Adrenal gland (tissue), 12 donors: ENCODE data around the gene MSLN. TPM values are rescaled to one million over a fixed set of nuclear protein-coding genes. Genes with fewer than 3 reads are reported as not detected.
"Not testable (repeated sequence)": the region's sequence is repeated elsewhere in the genome, so short reads cannot be mapped to it uniquely, and the experiment has no call there.

Experiments used
- DNase-seq, 7 donors: peaks; one replicate each; pipeline ENCODE4 v3.0.0-alpha.2; 2019 to 2020
- H3K27ac ChIP-seq, 5 donors: fragments of 200-600 bp; sonication (generic) in 4 of 5; 1 replicate in 3 of 5; 2 replicates in 2 of 5; pipeline versions ENCODE4 v1.5.1 to v1.8.0; 2016 to 2020; ENCODE audit warnings: mild to moderate bottlenecking in 1 of 5
- H3K27me3 ChIP-seq: fragments of 200-600 bp; 2 replicates; pipeline ENCODE4 v1.8.0; 2021
- H3K36me3 ChIP-seq, 2 donors: fragments of 200-600 bp; replicated peaks in 1 of 2; 1 replicate in 1 of 2; 2 replicates in 1 of 2; pipeline versions ENCODE4 v1.5.1 to v1.8.0; 2018 to 2022
- H3K4me1 ChIP-seq, 2 donors: fragments of 200-600 bp; replicated peaks in 1 of 2; 1 replicate in 1 of 2; 2 replicates in 1 of 2; pipeline versions ENCODE4 v1.5.1 to v1.8.0; 2018 to 2021
- H3K4me3 ChIP-seq, 4 donors: fragments of 200-600 bp; sonication (generic) in 3 of 4; one replicate each; pipeline ENCODE4 v1.5.1; 2016 to 2018
- H3K9me3 ChIP-seq, 3 donors: fragments of 200-600 bp; sonication (generic) in 1 of 3; replicated peaks in 1 of 3; 1 replicate in 2 of 3; 2 replicates in 1 of 3; pipeline versions ENCODE4 v1.5.1 to v1.8.0; 2016 to 2021
- POLR2A ChIP-seq, 2 donors: fragments of 450-650 bp; IDR thresholded peaks; one replicate each; pipeline ENCODE4 v1.6.1; 2017; ENCODE audit warnings: antibody characterized with exemption in 2 of 2, mild to moderate bottlenecking in 2 of 2, moderate library complexity in 1 of 2
- WGBS, 4 donors: extraction: QIAGEN DNeasy Blood & Tissue Kit in 2 of 4; methylation state at CpG; one replicate each; pipeline versions ENCODE4 v1.1.5 to v1.1.7; 2013 to 2017; 5-methylcytosine and 5-hydroxymethylcytosine counted together
- intact Hi-C, 2 donors: fragments of 100-400 bp; cut with DNase I; formaldehyde crosslinking; loops; one replicate each; pipeline versions ENCODE4 v1.14.1 to v1.15.0; 2022 to 2023
- polyA plus RNA-seq, 3 donors: library from polyadenylated mRNA; stranded (reverse); fragments of 200-250 nt in 2 of 3; fragments of 350-450 nt in 1 of 3; fragmentation: Illumina TruSeq in 1 of 3; extraction: RNeasy Lipid Tissue Mini Kit (QIAGEN cat#74804) in 1 of 3; gene quantifications; one replicate each; pipeline ENCODE4 v1.2.3, GENCODE V29; 2013 to 2014
- total RNA-seq, 9 donors: library from RNA; depleted of rRNA in 4 of 9; stranded (reverse); fragments of >200 nt in 4 of 9; fragments of 120-200 nt in 1 of 9; fragmentation: NEBNext Ultra II Directional in 1 of 9; extraction: Animal tissue kit (Norgen Biotek cat#: 25700) in 1 of 9; gene quantifications; one replicate each; pipeline versions ENCODE4 v1.1.0 to v1.2.4, GENCODE V29; 2013 to 2023
- TF ChIP-seq, protein P1 (sequence below), 6 experiments: fragments of 450-650 bp in 4 of 6; fragments of 200-600 bp in 2 of 6; sonication (generic) in 1 of 6; IDR thresholded peaks; 1 replicate in 5 of 6; 2 replicates in 1 of 6; pipeline versions ENCODE4 v1.5.1 to v1.8.0; 2016 to 2021; ENCODE audit warnings: antibody characterized with exemption in 6 of 6, mild to moderate bottlenecking in 2 of 6, moderate library complexity in 1 of 6
- donor health status: healthy with polysubstance abuse.
- donor health status: Bipolar disorder and iron deficiency.
- donor health status: DM: yes; HTN: yes; CAD: no.
- donor health status: DM: no; HTN: no; CAD: no.
- donor health status: DM: no; HTN: no; CAD: no.
- donor health status: DM: yes; HTN: yes; CAD: no.

The MSLN gene
- total and polyA plus RNA-seq, 12 donors: 0.13 to 0.46 (median 0.30) TPM; not detected in 8

DNA sequence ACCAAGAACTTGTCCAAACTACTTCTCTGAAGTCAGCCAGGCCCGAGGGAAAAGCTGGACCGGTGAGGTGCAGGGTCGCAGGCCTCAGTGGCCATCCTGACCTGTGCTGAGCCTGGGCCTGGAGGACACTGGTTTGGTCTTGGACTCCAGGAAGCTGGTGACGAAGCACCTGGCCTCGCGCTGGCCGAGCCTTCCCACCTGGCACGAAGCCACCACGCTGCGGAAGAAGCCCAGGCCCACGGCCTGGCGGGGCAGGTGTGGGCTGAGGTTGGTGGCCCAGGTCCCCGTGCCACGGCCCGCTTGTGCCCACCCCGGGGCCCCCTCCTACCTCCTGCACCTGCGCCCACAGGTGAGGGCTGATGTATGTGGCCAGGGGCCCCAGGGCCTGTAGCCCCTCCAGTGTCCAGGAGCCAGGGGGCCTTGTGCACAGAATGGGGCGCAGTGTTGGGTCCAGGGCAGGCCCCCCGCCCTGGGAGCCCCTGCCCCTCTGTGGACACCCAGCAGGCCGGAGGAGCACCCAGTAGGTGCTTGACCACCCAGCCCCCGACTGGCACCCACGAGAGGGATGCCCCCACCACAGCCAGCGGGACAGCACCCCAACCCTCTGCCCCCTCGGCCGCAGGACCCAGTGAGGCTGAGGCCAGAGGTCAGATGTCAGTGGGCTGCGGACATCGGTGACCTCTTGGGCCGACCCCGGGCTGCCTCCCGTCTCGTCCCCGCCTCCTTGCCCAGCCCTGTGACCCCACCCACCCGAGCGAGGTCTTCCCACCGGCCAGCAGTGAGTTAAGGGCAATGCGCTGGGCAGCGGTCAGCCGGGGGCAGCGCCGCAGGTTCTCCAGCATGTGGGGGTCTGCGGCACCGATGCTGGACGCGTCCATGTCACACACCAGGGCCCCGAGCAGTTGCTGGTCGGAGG, 13.8 kb downstream of the MSLN start:
- DNase-seq: no peak
- intact Hi-C loops: no loop called here
- TF ChIP-seq, protein P1, sequence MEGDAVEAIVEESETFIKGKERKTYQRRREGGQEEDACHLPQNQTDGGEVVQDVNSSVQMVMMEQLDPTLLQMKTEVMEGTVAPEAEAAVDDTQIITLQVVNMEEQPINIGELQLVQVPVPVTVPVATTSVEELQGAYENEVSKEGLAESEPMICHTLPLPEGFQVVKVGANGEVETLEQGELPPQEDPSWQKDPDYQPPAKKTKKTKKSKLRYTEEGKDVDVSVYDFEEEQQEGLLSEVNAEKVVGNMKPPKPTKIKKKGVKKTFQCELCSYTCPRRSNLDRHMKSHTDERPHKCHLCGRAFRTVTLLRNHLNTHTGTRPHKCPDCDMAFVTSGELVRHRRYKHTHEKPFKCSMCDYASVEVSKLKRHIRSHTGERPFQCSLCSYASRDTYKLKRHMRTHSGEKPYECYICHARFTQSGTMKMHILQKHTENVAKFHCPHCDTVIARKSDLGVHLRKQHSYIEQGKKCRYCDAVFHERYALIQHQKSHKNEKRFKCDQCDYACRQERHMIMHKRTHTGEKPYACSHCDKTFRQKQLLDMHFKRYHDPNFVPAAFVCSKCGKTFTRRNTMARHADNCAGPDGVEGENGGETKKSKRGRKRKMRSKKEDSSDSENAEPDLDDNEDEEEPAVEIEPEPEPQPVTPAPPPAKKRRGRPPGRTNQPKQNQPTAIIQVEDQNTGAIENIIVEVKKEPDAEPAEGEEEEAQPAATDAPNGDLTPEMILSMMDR (IDR thresholded peaks at IDR 0.05): no peak
- TF ChIP-seq POLR2A (IDR thresholded peaks at IDR 0.05): no peak
- Histone ChIP-seq H3K36me3 (no peaks in the 10 kb centered on the region), H3K4me3 (no peak overlapping the region), H3K4me1 (no peaks in the 10 kb centered on the region), H3K9me3 (no peaks in the 10 kb centered on the region), H3K27me3 (peaks cover 4% of the 10 kb centered on the region), H3K27ac (no peak overlapping the region)
- WGBS, 4 donors: 71 to 80% (median 79%) methylated on average over 2 to 46 of the region's 46 CpGs

DNA sequence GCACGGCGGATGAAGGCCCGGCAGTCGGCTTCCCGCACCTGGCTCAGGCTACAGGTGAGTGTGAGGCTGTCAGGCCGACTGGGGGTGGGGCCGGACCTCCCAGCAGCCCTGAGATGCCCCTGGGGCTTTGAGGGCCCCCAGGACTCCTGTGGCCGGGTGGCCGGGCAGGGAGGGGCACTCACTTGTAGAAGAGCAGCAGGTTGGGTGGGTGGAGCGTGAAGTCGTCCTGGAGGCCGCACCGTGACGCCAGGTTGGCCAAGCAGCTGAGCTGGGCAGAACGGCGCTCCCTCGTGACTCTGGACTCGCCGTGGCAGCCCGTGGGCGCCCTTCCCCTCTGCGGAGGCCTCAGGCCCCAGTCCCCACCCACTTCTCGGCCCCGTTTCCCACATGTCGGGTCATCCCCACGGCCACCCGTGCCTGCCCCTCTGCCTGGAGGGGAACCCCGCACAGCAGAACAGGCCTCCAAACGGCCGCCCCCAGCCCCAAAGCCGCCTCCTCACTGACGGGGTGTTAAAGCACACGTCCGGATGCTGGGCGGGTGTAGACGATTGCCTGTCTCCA, 14.8 kb downstream of the MSLN start:
- no peaks in the 10 kb centered on the region for H3K4me1 ChIP-seq
- TF ChIP-seq POLR2A (IDR thresholded peaks at IDR 0.05): no peak
- H3K27ac ChIP-seq: no peak overlapping the region
- intact Hi-C loops: no loop called here
- H3K4me3 ChIP-seq: no peak overlapping the region
- no peaks in the 10 kb centered on the region for H3K36me3 ChIP-seq
- 74 to 85% (median 76%) methylated on average over 9 to 36 of the region's 36 CpGs for WGBS, 4 donors
- H3K9me3 ChIP-seq: no peaks in the 10 kb centered on the region
- DNase-seq: no peak
- peaks cover 4% of the 10 kb centered on the region for H3K27me3 ChIP-seq

DNA sequence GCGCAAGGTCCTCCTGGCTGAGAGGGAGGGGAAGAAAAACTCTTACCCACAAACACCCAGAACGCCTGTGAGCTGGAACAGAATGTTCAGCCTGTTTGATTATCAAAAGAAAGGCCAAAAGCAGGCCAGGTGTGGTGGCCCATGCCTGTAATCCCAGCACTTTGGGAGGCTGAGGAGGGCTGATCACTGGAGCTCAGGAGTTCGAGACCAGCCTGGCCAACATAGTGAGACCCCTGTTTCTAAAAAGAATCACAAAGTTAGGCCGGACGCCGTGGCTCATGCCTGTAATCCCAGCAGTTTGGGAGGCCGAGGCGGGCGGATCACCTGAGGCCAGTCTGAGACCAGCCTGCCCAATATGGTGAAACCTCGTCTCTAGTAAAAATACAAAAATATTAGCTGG, 15.8 kb downstream of the MSLN start:
- 77 to 95% (median 85%) methylated on average over 10 of the region's 10 CpGs for WGBS, 4 donors
- H3K4me1 ChIP-seq, H3K36me3 ChIP-seq, intact Hi-C loops, H3K27me3 ChIP-seq, H3K9me3 ChIP-seq, H3K27ac ChIP-seq, H3K4me3 ChIP-seq, DNase-seq: not testable (repeated sequence)

DNA sequence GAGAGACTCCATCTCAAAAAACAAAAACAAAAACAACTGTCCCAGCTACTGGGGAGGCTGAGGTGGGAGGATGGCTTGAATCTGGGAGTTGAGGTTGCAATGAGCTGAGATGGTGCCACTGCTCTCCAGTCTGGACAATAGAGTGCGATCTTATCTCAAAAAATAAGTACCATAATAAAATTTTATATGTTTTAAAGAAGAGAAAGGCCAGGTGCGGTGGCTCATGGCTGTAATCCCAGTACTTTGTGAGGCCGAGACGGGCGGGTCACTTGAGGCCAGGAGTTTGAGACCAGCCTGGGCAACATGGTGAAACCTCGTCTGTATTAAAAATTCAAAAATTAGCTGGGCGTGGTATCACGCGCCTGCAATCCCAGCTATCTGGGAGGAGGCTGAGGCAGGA, 16.3 kb downstream of the MSLN start:
- no peak for DNase-seq

DNA sequence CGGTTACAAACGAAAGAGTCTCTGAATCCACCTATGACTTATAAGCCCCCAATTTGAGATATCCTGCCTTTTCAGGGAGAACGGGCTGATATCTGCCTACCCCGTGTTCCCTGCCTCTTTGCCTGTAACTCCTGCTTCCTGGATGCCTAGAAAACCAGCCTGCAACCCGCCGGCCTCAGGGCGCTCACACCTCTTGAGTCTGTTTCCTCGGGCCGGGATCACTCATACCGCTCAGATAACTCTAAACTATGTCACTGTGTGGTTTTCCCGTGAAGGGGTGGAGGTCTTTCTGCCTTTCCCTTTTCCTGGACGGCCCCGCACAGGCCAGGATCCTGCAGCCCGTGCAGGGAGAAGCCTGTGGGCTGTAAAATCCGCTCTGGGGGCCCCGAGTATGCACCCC, 17.3 kb downstream of the MSLN start:
- TF ChIP-seq, protein P1 (IDR thresholded peaks at IDR 0.05): no peak
- no peak for TF ChIP-seq POLR2A (IDR thresholded peaks at IDR 0.05)
- no peak overlapping the region for H3K27ac ChIP-seq
- intact Hi-C loops: no loop called here
- DNase-seq: no peak
- 28 to 42% (median 37%) methylated on average over 14 to 16 of the region's 16 CpGs for WGBS, 4 donors
- no peaks in the 10 kb centered on the region for H3K36me3 ChIP-seq
- peaks cover 14% of the 10 kb centered on the region for H3K27me3 ChIP-seq
- no peaks in the 10 kb centered on the region for H3K9me3 ChIP-seq
- no peaks in the 10 kb centered on the region for H3K4me1 ChIP-seq
- H3K4me3 ChIP-seq: no peak overlapping the region

More for the DNA sequence above, 16.3 kb downstream of the MSLN start:
- no peak overlapping the region for H3K4me3 ChIP-seq
- intact Hi-C loops: no loop called here
- H3K4me1 ChIP-seq: no peaks in the 10 kb centered on the region
- WGBS, 4 donors: 87 to 91% (median 88%) methylated on average over 9 of the region's 9 CpGs
- no peaks in the 10 kb centered on the region for H3K36me3 ChIP-seq
- no peaks in the 10 kb centered on the region for H3K9me3 ChIP-seq
- no peak for TF ChIP-seq POLR2A (IDR thresholded peaks at IDR 0.05)
- TF ChIP-seq, protein P1 (IDR thresholded peaks at IDR 0.05): no peak
- H3K27me3 ChIP-seq: peaks cover 8% of the 10 kb centered on the region
- H3K27ac ChIP-seq: no peak overlapping the region
